Fibroblast of lung (primary cell): Measurements from ENCODE around the gene HGS.

ENCODE experiments used
- EZH2 ChIP-seq: IDR thresholded peaks from 2 replicates; pipeline ENCODE4 v1.5.1; 2012; ENCODE audit warnings: low read length, control low read depth, mild to moderate bottlenecking; ENCODE audit errors: missing control alignments
- TF ChIP-seq, protein P1 (sequence below), 2 donors: IDR thresholded peaks in 1 of 2; conservative IDR thresholded peaks in 1 of 2; 1 replicate in 1 of 2; 2 replicates in 1 of 2; pipeline ENCODE4 v1.5.1; 2011 to 2012; ENCODE audit warnings: low read length in 2 of 2, control low read depth in 1 of 2, inconsistent platforms in 1 of 2, low read depth in 1 of 2, mild to moderate bottlenecking in 1 of 2

DNA sequence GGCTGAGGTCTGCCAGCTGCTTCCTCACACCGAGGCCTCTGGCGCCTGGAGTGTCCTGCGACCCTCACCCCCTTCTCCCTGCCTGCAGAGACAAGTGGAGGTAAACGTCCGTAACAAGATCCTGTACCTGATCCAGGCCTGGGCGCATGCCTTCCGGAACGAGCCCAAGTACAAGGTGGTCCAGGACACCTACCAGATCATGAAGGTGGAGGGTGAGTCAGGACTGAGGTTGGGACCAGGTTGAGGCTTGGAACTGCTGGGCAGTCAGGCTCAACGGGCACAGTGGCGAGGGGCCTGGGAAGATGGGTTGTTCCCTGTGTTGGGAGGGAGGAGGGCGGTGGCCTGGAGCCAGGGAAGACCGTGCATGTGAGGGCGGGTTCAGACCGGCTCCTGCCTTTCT, 4.8 kb downstream of the HGS start:
- TF ChIP-seq, protein P1, sequence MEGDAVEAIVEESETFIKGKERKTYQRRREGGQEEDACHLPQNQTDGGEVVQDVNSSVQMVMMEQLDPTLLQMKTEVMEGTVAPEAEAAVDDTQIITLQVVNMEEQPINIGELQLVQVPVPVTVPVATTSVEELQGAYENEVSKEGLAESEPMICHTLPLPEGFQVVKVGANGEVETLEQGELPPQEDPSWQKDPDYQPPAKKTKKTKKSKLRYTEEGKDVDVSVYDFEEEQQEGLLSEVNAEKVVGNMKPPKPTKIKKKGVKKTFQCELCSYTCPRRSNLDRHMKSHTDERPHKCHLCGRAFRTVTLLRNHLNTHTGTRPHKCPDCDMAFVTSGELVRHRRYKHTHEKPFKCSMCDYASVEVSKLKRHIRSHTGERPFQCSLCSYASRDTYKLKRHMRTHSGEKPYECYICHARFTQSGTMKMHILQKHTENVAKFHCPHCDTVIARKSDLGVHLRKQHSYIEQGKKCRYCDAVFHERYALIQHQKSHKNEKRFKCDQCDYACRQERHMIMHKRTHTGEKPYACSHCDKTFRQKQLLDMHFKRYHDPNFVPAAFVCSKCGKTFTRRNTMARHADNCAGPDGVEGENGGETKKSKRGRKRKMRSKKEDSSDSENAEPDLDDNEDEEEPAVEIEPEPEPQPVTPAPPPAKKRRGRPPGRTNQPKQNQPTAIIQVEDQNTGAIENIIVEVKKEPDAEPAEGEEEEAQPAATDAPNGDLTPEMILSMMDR (conservative IDR thresholded peaks at IDR 0.05 in 1 of 2, IDR thresholded peaks at IDR 0.05 in 1 of 2; ENCODE audit: low read depth in 1 of 2, low read length in 2 of 2) = no peak
- TF ChIP-seq EZH2 = no peak
